GM12878 (cell line): ENCODE data around the gene HTRA2. TPM values are rescaled to one million over a fixed set of nuclear protein-coding genes. Genes with fewer than 3 reads are reported as not detected.

Experiments used
- ATAC-seq: fragments of 200-7000 bp; cut with Tn5 transposase; 3 replicates; pipeline ENCODE4 v1.9.1; 2020; ENCODE audit warnings: mild to moderate bottlenecking, moderate library complexity
- BruUV-seq: library from RNA; stranded (reverse); fragments of 400-500 nt; replicated peaks from 2 replicates; lab custom pipeline; 2021; lab: Mats Ljungman, UMichigan
- CTCF ChIA-PET: fragments of 300-600 bp; sonication (Branson Sonifier 250); formaldehyde crosslinking; extraction: SDS; loops from one replicate; lab custom pipeline; 2021; ENCODE audit warnings: inconsistent platforms; lab: Yijun Ruan, JAX
- POLR2A ChIA-PET: fragments of 350-600 bp; formaldehyde crosslinking; extraction: SDS; loops from one replicate; lab custom pipeline; 2021; ENCODE audit warnings: inconsistent platforms; lab: Charles Lee
- RAD21 ChIA-PET: fragments of 300-600 bp; sonication (Branson Sonifier 250); formaldehyde crosslinking; loops from one replicate; lab custom pipeline; 2023; ENCODE audit warnings: antibody characterized with exemption; ENCODE audit not compliant: unreplicated experiment; lab: Charles Lee
- SMC1A ChIA-PET: fragments of 300-600 bp; sonication (Branson Sonifier 250); formaldehyde crosslinking; loops from one replicate; lab custom pipeline; 2023; ENCODE audit not compliant: unreplicated experiment, uncharacterized antibody; lab: Charles Lee
- DNase-seq: peaks from one replicate; pipeline ENCODE4 v3.0.0-alpha.2; 2011; ENCODE audit warnings: low read depth, low spot score
- FAIRE-seq: peaks from 3 replicates; lab custom pipeline; 2011; peaks lifted over from hg19 to GRCh38; lab: Jason Lieb, UNC
- H2AFZ ChIP-seq: 2 replicates; pipeline ENCODE4 v1.6.0; 2011; ENCODE audit warnings: low read depth, low read length, control low read depth; ENCODE audit not compliant: control insufficient read depth
- H3K27ac ChIP-seq: 2 replicates; pipeline ENCODE4 v1.5.1; 2011; ENCODE audit warnings: control low read depth; ENCODE audit not compliant: control insufficient read depth, insufficient read depth
- H3K27me3 ChIP-seq, 2 experiments: replicated peaks in 1 of 2; 2 replicates each; pipeline versions ENCODE4 v1.6.0 to v1.6.1; 2011; ENCODE audit warnings: low read length in 1 of 2; ENCODE audit not compliant: control insufficient read depth in 2 of 2, insufficient read depth in 2 of 2
- H3K36me3 ChIP-seq, 2 experiments: 2 replicates each; pipeline ENCODE4 v1.5.1; 2011; ENCODE audit warnings: low read length in 1 of 2; ENCODE audit not compliant: control insufficient read depth in 2 of 2, insufficient read depth in 2 of 2
- H3K4me1 ChIP-seq: 2 replicates; pipeline ENCODE4 v1.6.1; 2011; ENCODE audit warnings: mild to moderate bottlenecking, low read length, moderate library complexity, mixed read lengths; ENCODE audit not compliant: control insufficient read depth, insufficient read depth
- H3K4me2 ChIP-seq: 2 replicates; pipeline ENCODE4 v1.6.0; 2011; ENCODE audit warnings: control low read depth; ENCODE audit not compliant: control insufficient read depth, insufficient read depth
- H3K4me3 ChIP-seq: fragments of 200-600 bp; sonication (generic); 2 replicates; pipeline ENCODE4 v1.5.1; 2016
- H3K79me2 ChIP-seq: 2 replicates; pipeline ENCODE4 v1.6.0; 2011; ENCODE audit warnings: low read length; ENCODE audit not compliant: control insufficient read depth, insufficient read depth
- H3K9ac ChIP-seq: 2 replicates; pipeline ENCODE4 v1.8.0; 2011; ENCODE audit warnings: low read length, control low read depth, mixed read lengths; ENCODE audit not compliant: control insufficient read depth, insufficient read depth
- H3K9me3 ChIP-seq: replicated peaks from 3 replicates; pipeline ENCODE4 v1.5.1; 2011; ENCODE audit warnings: mild to moderate bottlenecking, low read length; ENCODE audit not compliant: control insufficient read depth, insufficient read depth
- H4K20me1 ChIP-seq: 2 replicates; pipeline ENCODE4 v1.6.0; 2011; ENCODE audit not compliant: control insufficient read depth, insufficient read depth
- BACH1 ChIP-seq: fragments of 450-650 bp; IDR thresholded peaks from 2 replicates; pipeline ENCODE4 v1.6.1; 2017; ENCODE audit warnings: mild to moderate bottlenecking, borderline replicate concordance
- CBFB ChIP-seq: IDR thresholded peaks from 2 replicates; pipeline ENCODE4 v1.6.1; 2016; ENCODE audit warnings: antibody characterized with exemption, low read depth
- CEBPZ ChIP-seq: fragments of 150-350 bp; IDR thresholded peaks from 2 replicates; pipeline ENCODE4 v1.6.1; 2016; ENCODE audit warnings: low read depth, low read length
- IKZF2 ChIP-seq, 2 experiments: fragments of 450-650 bp; IDR thresholded peaks; 2 replicates each; pipeline ENCODE4 v1.6.1; 2017; ENCODE audit warnings: mild to moderate bottlenecking in 2 of 2, moderate library complexity in 2 of 2
- MTA2 ChIP-seq: fragments of 450-650 bp; IDR thresholded peaks from 2 replicates; pipeline ENCODE4 v1.6.1; 2016; ENCODE audit warnings: low read depth, mild to moderate bottlenecking, moderate library complexity
- NR2F1 ChIP-seq: fragments of 450-650 bp; conservative IDR thresholded peaks from 2 replicates; pipeline ENCODE4 v1.6.1; 2017; ENCODE audit warnings: mild to moderate bottlenecking
- POLR2A ChIP-seq: IDR thresholded peaks from 2 replicates; pipeline ENCODE4 v1.6.1; 2011; ENCODE audit warnings: low read depth, mild to moderate bottlenecking, low read length
- RB1 ChIP-seq: fragments of 450-650 bp; formaldehyde crosslinking; IDR thresholded peaks from 2 replicates; pipeline ENCODE4 v1.6.1; 2017; ENCODE audit warnings: mild to moderate bottlenecking, borderline replicate concordance
- SIX5 ChIP-seq: IDR thresholded peaks from 2 replicates; pipeline ENCODE4 v1.6.1; 2011; ENCODE audit warnings: mild to moderate bottlenecking, low read depth, low read length, moderate library complexity; ENCODE audit not compliant: severe bottlenecking
- SREBF1 ChIP-seq: IDR thresholded peaks from 2 replicates; pipeline ENCODE4 v1.6.1; 2012; ENCODE audit warnings: mild to moderate bottlenecking, low read length
- TAF1 ChIP-seq: IDR thresholded peaks from 2 replicates; pipeline ENCODE4 v1.6.1; 2011; ENCODE audit warnings: mild to moderate bottlenecking, low read depth, low read length, borderline replicate concordance
- ZNF687 ChIP-seq: fragments of 450-650 bp; IDR thresholded peaks from 2 replicates; pipeline ENCODE4 v1.6.1; 2017; ENCODE audit warnings: mild to moderate bottlenecking, moderate library complexity
- WGBS: methylation state at CpG from one replicate; pipeline ENCODE4 v1.1.6; 2016; ENCODE audit warnings: low lambda C conversion rate; ENCODE audit not compliant: insufficient replicate concordance, insufficient coverage; ENCODE audit errors: missing lambda C conversion rate; 5-methylcytosine and 5-hydroxymethylcytosine counted together
- in situ Hi-C: fragments of 300-500 bp; cut with MboI; formaldehyde crosslinking; loops from 9 replicates; pipeline ENCODE4 v1.14.3; 2018; ENCODE audit warnings: mixed read lengths
- intact Hi-C: fragments of 100-400 bp; cut with micrococcal nuclease; formaldehyde crosslinking; loops from one replicate; pipeline ENCODE4 v1.14.2; 2022; ENCODE audit not compliant: unreplicated experiment
- polyA plus RNA-seq, 11 experiments: library from polyadenylated mRNA; depleted of rRNA in 4 of 11; unstranded in 6 of 11; stranded (reverse) in 5 of 11; fragments of >200 nt; fragmentation: Nextera tagmentation in 4 of 11; fragmentation: Illumina TruSeq in 1 of 11; extraction: Ambion mirVana in 4 of 11; extraction: Trizol in 1 of 11; gene quantifications; 1 replicate in 1 of 11; 2 replicates in 10 of 11; pipeline versions ENCODE4 v1.2.1 to v1.2.3, GENCODE V29; 2011 to 2016; ENCODE audit warnings: inconsistent platforms in 2 of 11, missing spikeins in 2 of 11, low read depth in 1 of 11
- total RNA-seq, 4 experiments: library from RNA; depleted of rRNA in 3 of 4; stranded (reverse); fragments of >200 nt in 3 of 4; fragmentation: Illumina TruSeq in 1 of 4; extraction: Trizol in 1 of 4; gene quantifications; 2 replicates each; pipeline versions ENCODE4 v1.2.1 to v1.2.3, GENCODE V29; 2013 to 2021
- TF ChIP-seq, protein P1 (sequence below): IDR thresholded peaks from 2 replicates; pipeline ENCODE4 v1.6.1; 2012; ENCODE audit warnings: low read depth, low read length, improper control_type of control experiment

The HTRA2 gene
- total and polyA plus RNA-seq, 10 of the 15 experiments (the other 5 are each of a cell fraction or from before 2014, with no cell fraction given), result 42.3 to 73.9 (median 54.6) TPM

- DNase-seq (peak; percentile 89), FAIRE-seq (peak; percentile 96), ATAC-seq (peak; percentile 95)
- CTCF ChIA-PET, result interaction anchor here (0.7 to 19.4 kb wide), 31 partner anchors 9 to 588 kb away, joined by 3 to 280 read pairs (median 4); partner anchors contain the start of genes AUP1, C2orf81, DQX1 and HTRA2
- BruUV-seq, result TSS peak; percentile 97
- RAD21 ChIA-PET, result interaction anchor here (0.5 to 5.9 kb wide), 18 partner anchors 10 to 659 kb away, joined by 3 to 121 read pairs (median 4); partner anchors contain the start of genes AUP1, DQX1, HTRA2 and INO80B
- Histone ChIP-seq H2AFZ (peak within 1 kb of the TSS; percentile 100), H4K20me1 (no peaks in the 10 kb centered on the region; the same call in 1 of the 2 replicates), H3K9ac (peak within 1 kb of the TSS; percentile 91), H3K4me3 (peak within 1 kb of the TSS; percentile 97), H3K4me1 (peaks cover 13% of the 10 kb centered on the region), H3K27ac (peak within 1 kb of the TSS; percentile 96), H3K9me3 (no peaks in the 10 kb centered on the region), H3K27me3 (no peaks in the 10 kb centered on the region; a peak in 1 of 4 replicates), H3K36me3 (no peaks in the 10 kb centered on the region; a peak in 1 of 4 replicates), H3K4me2 (peak within 1 kb of the TSS; percentile 96), H3K79me2 (peaks cover 27% of the 10 kb centered on the region)
- in situ Hi-C loops, result loop anchor here (10.0 kb wide), 1 partner anchor 102 kb away; no protein-coding TSS in a partner anchor
- POLR2A ChIA-PET, result interaction anchor here (0.6 to 3.6 kb wide), 12 partner anchors 9 to 108 kb away, joined by 3 to 44 read pairs (median 8); partner anchors contain the start of genes AUP1, HTRA2, INO80B and MRPL53
- SMC1A ChIA-PET, result interaction anchor here (0.8 to 5.7 kb wide), 18 partner anchors 10 to 158 kb away, joined by 3 to 128 read pairs (median 5); partner anchors contain the start of genes INO80B, MRPL53 and WBP1
- 1% methylated on average over 47 of the region's 50 CpGs for WGBS
- intact Hi-C loops, result loop anchor here (1.0 to 2.0 kb wide), 6 partner anchors 20 to 104 kb away; partner anchors contain the start of gene WBP1
- peak; percentile 79 for TF ChIP-seq SREBF1
- peak; percentile 52 for TF ChIP-seq NR2F1
- no peak; the same call in 1 of the 2 replicates for TF ChIP-seq BACH1
- peak; percentile 36; the same call in 1 of the 2 replicates for TF ChIP-seq ZNF687
- TF ChIP-seq CBFB, result peak; percentile 41
- TF ChIP-seq CEBPZ, result 0 out of 2 replicates have a peak, but pooled peaks have one; percentile 10
- TF ChIP-seq IKZF2 (IDR thresholded peaks at IDR 0.05), result peak; percentile 56 to 61
- TF ChIP-seq POLR2A, result peak; percentile 83
- peak; percentile 83 for TF ChIP-seq SIX5
- TF ChIP-seq RB1, result 0 out of 2 replicates have a peak, but pooled peaks have one; percentile 24
- peak; percentile 87; the same call in 1 of the 2 replicates for TF ChIP-seq TAF1
- peak; percentile 96 for TF ChIP-seq MTA2
- TF ChIP-seq, protein P1, sequence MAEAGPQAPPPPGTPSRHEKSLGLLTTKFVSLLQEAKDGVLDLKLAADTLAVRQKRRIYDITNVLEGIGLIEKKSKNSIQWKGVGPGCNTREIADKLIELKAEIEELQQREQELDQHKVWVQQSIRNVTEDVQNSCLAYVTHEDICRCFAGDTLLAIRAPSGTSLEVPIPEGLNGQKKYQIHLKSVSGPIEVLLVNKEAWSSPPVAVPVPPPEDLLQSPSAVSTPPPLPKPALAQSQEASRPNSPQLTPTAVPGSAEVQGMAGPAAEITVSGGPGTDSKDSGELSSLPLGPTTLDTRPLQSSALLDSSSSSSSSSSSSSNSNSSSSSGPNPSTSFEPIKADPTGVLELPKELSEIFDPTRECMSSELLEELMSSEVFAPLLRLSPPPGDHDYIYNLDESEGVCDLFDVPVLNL, result peak; percentile 74; the same call in 1 of the 2 replicates
These were observed 46.7 kb upstream of the HTRA2 start, which contains the start of the genes CCDC142 and TTC31 for GRCh38 chr2:74482801-74483674. CCDC142 (minus strand) TSS chr2:74482998; CDS start chr2:74482837, 161 bp downstream. TTC31 (plus strand) TSS chr2:74483081; CDS start chr2:74483096, 15 bp downstream.
